A549 (cell line): ENCODE measurements around the gene GPD2. TPM values are rescaled to one million over a fixed set of nuclear protein-coding genes. Genes with fewer than 3 reads are reported as not detected.

Experiments
- ATAC-seq, 2 experiments: fragments of 200-7000 bp in 1 of 2; fragments of >200 bp in 1 of 2; cut with Nextera tagmentation in 1 of 2; cut with Tn5 transposase in 1 of 2; 3 replicates each; pipeline versions ENCODE4 v1.8.0 to v1.9.1; 2018 to 2020; ENCODE audit warnings: mild to moderate bottlenecking in 1 of 2, moderate library complexity in 1 of 2
- CTCF ChIA-PET: fragments of 300-600 bp; sonication (Branson Sonifier 250); formaldehyde crosslinking; extraction: SDS; loops from one replicate; lab custom pipeline; 2021; ENCODE audit warnings: antibody characterized with exemption, inconsistent platforms; lab: Yijun Ruan, JAX
- POLR2A ChIA-PET: fragments of 350-600 bp; formaldehyde crosslinking; extraction: SDS; loops from one replicate; lab custom pipeline; 2021; ENCODE audit warnings: antibody characterized with exemption, inconsistent platforms; lab: Yijun Ruan, JAX
- DNase-seq, 2 experiments: peaks; one replicate each; pipeline versions ENCODE4 v3.0.0 to v3.0.0-alpha.2; 2011 to 2016; ENCODE audit warnings: low read depth in 1 of 2, low spot score in 1 of 2
- FAIRE-seq: peaks from 2 replicates; lab custom pipeline; 2011; peaks lifted over from hg19 to GRCh38; lab: Jason Lieb, UNC
- H3K27ac ChIP-seq, 2 experiments: fragments of >200 bp; sonication (Bioruptor Twin); formaldehyde crosslinking; 3 replicates each; pipeline ENCODE4 v1.5.1; 2016 to 2017
- H3K4me1 ChIP-seq: fragments of >200 bp; sonication (Bioruptor Twin); formaldehyde crosslinking; 3 replicates; pipeline ENCODE4 v1.6.1; 2016
- H3K4me2 ChIP-seq: fragments of >200 bp; sonication (Bioruptor Twin); formaldehyde crosslinking; 3 replicates; pipeline ENCODE4 v1.6.1; 2016
- H3K4me3 ChIP-seq: fragments of >200 bp; sonication (Bioruptor Twin); formaldehyde crosslinking; 3 replicates; pipeline ENCODE4 v1.5.1; 2016
- H3K9me3 ChIP-seq: fragments of >200 bp; sonication (Bioruptor Twin); formaldehyde crosslinking; 3 replicates; pipeline ENCODE4 v1.6.1; 2016
- CBX8 ChIP-seq: fragments of 200-600 bp; sonication (generic); IDR thresholded peaks from 2 replicates; pipeline ENCODE4 v1.6.1; 2016
- CHD2 ChIP-seq: fragments of 150-350 bp; IDR thresholded peaks from 2 replicates; pipeline ENCODE4 v1.6.1; 2014; ENCODE audit warnings: low read length; ENCODE audit not compliant: partially characterized antibody
- CHD4 ChIP-seq: fragments of 200-600 bp; sonication (generic); IDR thresholded peaks from 2 replicates; pipeline ENCODE4 v1.6.1; 2016; ENCODE audit warnings: antibody characterized with exemption, mild to moderate bottlenecking, borderline replicate concordance
- FOSL2 ChIP-seq, 2 experiments: fragments of 450-650 bp in 1 of 2; fragments of >200 bp in 1 of 2; sonication (Bioruptor Twin) in 1 of 2; formaldehyde crosslinking; IDR thresholded peaks; 2 replicates each; pipeline versions ENCODE4 v1.5.0 to v1.6.1; 2016 to 2020; ENCODE audit warnings: mild to moderate bottlenecking in 1 of 2, moderate library complexity in 1 of 2
- FOXS1 ChIP-seq: fragments of 250-450 bp; sonication (Bioruptor Pico); IDR thresholded peaks from 2 replicates; pipeline ENCODE4 v1.5.0; 2020; ENCODE audit warnings: mild to moderate bottlenecking, moderate library complexity
- HDAC2 ChIP-seq: fragments of 200-600 bp; sonication (generic); IDR thresholded peaks from 2 replicates; pipeline ENCODE4 v1.6.1; 2016
- HOXB13 ChIP-seq: fragments of 250-450 bp; sonication (Bioruptor Pico); IDR thresholded peaks from 2 replicates; pipeline ENCODE4 v1.5.0; 2020; ENCODE audit warnings: low read depth, mild to moderate bottlenecking, moderate library complexity
- JUN ChIP-seq, 2 experiments: fragments of >200 bp; sonication (Bioruptor Twin); formaldehyde crosslinking; IDR thresholded peaks; 2 replicates in 1 of 2; 3 replicates in 1 of 2; pipeline ENCODE4 v1.6.1; 2016 to 2017
- KDM1A ChIP-seq: fragments of 200-600 bp; sonication (generic); IDR thresholded peaks from 2 replicates; pipeline ENCODE4 v1.6.1; 2016; ENCODE audit warnings: low read depth, mild to moderate bottlenecking
- KDM5A ChIP-seq: fragments of 200-600 bp; sonication (generic); IDR thresholded peaks from 2 replicates; pipeline ENCODE4 v1.6.1; 2016; ENCODE audit warnings: antibody characterized with exemption, mild to moderate bottlenecking
- MYC ChIP-seq: IDR thresholded peaks from 2 replicates; pipeline ENCODE4 v1.6.1; 2012; ENCODE audit warnings: mild to moderate bottlenecking, inconsistent platforms, low read length, improper control_type of control experiment, borderline replicate concordance
- NPAS2 ChIP-seq: fragments of 250-450 bp; sonication (Bioruptor Pico); IDR thresholded peaks from 2 replicates; pipeline ENCODE4 v1.8.0; 2022; ENCODE audit warnings: mild to moderate bottlenecking, moderate library complexity, borderline replicate concordance
- RCOR1 ChIP-seq: fragments of 150-350 bp; IDR thresholded peaks from 2 replicates; pipeline ENCODE4 v1.6.1; 2014; ENCODE audit warnings: antibody characterized with exemption, low read length, low read depth
- SMC3 ChIP-seq: fragments of >200 bp; sonication (Bioruptor Twin); formaldehyde crosslinking; IDR thresholded peaks from 3 replicates; pipeline ENCODE4 v1.6.1; 2018; ENCODE audit warnings: inconsistent platforms
- SREBF2 ChIP-seq: fragments of 450-650 bp; IDR thresholded peaks from 2 replicates; pipeline ENCODE4 v1.6.1; 2014; ENCODE audit warnings: mild to moderate bottlenecking, moderate library complexity
- ZSCAN20 ChIP-seq: fragments of 250-450 bp; sonication (Bioruptor Pico); IDR thresholded peaks from 2 replicates; pipeline ENCODE4 v1.8.0; 2022; ENCODE audit warnings: mild to moderate bottlenecking, moderate library complexity
- WGBS: methylation state at CpG from one replicate; pipeline ENCODE4 v1.1.6; 2017; ENCODE audit errors: missing lambda C conversion rate; 5-methylcytosine and 5-hydroxymethylcytosine counted together
- polyA plus RNA-seq, 4 experiments: library from polyadenylated mRNA; depleted of rRNA in 3 of 4; stranded (reverse); fragments of >200 nt; fragmentation: RNase III in 1 of 4; extraction: RNeasy Plus Mini Kit Qiagen cat#74134 plus additional on column Dnase treatment in 1 of 4; gene quantifications; 2 replicates in 3 of 4; 3 replicates in 1 of 4; pipeline ENCODE4 v1.2.3, GENCODE V29; 2011 to 2017
- TF ChIP-seq, protein P1 (sequence below): fragments of >200 bp; sonication (Bioruptor Twin); formaldehyde crosslinking; IDR thresholded peaks from 3 replicates; pipeline ENCODE4 v1.5.1; 2016
- TF ChIP-seq, protein P2 (sequence below): fragments of 200-600 bp; sonication (generic); IDR thresholded peaks from 2 replicates; pipeline ENCODE4 v1.6.1; 2016; ENCODE audit warnings: antibody characterized with exemption, mild to moderate bottlenecking, moderate library complexity
- TF ChIP-seq, protein P3 (sequence below): fragments of >200 bp; sonication (Bioruptor Twin); formaldehyde crosslinking; IDR thresholded peaks from 2 replicates; pipeline ENCODE4 v1.6.1; 2016

The GPD2 gene
- polyA plus RNA-seq, 2 of the 4 experiments (the other 2 are of a cell fraction), result 26.6 to 39.6 TPM

GRCh38 chr2:156592809-156593593, 156.8 kb downstream of the GPD2 start:
- FAIRE-seq (no peak), ATAC-seq (no peak), DNase-seq (no peak)
- Histone ChIP-seq H3K27ac (no peak overlapping the region), H3K9me3 (no peaks in the 10 kb centered on the region), H3K4me2 (no peak overlapping the region), H3K4me1 (no peaks in the 10 kb centered on the region), H3K4me3 (no peak overlapping the region)
- WGBS, result 82% methylated on average over 8 of the region's 8 CpGs
- ChIA-PET CTCF (interaction anchor here (0.9 kb wide), 1 partner anchor 260 kb away, joined by 3 read pairs; no protein-coding TSS in a partner anchor), POLR2A (no interaction called here)
- no peak for TF ChIP-seq JUN (IDR thresholded peaks at IDR 0.05)
- TF ChIP-seq, protein P1, sequence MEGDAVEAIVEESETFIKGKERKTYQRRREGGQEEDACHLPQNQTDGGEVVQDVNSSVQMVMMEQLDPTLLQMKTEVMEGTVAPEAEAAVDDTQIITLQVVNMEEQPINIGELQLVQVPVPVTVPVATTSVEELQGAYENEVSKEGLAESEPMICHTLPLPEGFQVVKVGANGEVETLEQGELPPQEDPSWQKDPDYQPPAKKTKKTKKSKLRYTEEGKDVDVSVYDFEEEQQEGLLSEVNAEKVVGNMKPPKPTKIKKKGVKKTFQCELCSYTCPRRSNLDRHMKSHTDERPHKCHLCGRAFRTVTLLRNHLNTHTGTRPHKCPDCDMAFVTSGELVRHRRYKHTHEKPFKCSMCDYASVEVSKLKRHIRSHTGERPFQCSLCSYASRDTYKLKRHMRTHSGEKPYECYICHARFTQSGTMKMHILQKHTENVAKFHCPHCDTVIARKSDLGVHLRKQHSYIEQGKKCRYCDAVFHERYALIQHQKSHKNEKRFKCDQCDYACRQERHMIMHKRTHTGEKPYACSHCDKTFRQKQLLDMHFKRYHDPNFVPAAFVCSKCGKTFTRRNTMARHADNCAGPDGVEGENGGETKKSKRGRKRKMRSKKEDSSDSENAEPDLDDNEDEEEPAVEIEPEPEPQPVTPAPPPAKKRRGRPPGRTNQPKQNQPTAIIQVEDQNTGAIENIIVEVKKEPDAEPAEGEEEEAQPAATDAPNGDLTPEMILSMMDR, result no peak
- no peak for TF ChIP-seq CBX8
- TF ChIP-seq KDM5A, result no peak
- TF ChIP-seq CHD4, result no peak
- TF ChIP-seq FOSL2 (IDR thresholded peaks at IDR 0.05), result no peak
- TF ChIP-seq FOSL2 (CRISPR knock-in tag; IDR thresholded peaks at IDR 0.05), result no peak

GRCh38 chr2:156593594-156593921, 157.4 kb downstream of the GPD2 start:
- no peaks in the 10 kb centered on the region for H3K9me3 ChIP-seq
- TF ChIP-seq KDM1A, result no peak
- no peak for TF ChIP-seq SREBF2
- TF ChIP-seq NPAS2 (CRISPR knock-in tag), result no peak
- TF ChIP-seq HDAC2, result no peak
- TF ChIP-seq ZSCAN20 (CRISPR knock-in tag), result no peak
- TF ChIP-seq RCOR1, result no peak
- TF ChIP-seq, protein P2, sequence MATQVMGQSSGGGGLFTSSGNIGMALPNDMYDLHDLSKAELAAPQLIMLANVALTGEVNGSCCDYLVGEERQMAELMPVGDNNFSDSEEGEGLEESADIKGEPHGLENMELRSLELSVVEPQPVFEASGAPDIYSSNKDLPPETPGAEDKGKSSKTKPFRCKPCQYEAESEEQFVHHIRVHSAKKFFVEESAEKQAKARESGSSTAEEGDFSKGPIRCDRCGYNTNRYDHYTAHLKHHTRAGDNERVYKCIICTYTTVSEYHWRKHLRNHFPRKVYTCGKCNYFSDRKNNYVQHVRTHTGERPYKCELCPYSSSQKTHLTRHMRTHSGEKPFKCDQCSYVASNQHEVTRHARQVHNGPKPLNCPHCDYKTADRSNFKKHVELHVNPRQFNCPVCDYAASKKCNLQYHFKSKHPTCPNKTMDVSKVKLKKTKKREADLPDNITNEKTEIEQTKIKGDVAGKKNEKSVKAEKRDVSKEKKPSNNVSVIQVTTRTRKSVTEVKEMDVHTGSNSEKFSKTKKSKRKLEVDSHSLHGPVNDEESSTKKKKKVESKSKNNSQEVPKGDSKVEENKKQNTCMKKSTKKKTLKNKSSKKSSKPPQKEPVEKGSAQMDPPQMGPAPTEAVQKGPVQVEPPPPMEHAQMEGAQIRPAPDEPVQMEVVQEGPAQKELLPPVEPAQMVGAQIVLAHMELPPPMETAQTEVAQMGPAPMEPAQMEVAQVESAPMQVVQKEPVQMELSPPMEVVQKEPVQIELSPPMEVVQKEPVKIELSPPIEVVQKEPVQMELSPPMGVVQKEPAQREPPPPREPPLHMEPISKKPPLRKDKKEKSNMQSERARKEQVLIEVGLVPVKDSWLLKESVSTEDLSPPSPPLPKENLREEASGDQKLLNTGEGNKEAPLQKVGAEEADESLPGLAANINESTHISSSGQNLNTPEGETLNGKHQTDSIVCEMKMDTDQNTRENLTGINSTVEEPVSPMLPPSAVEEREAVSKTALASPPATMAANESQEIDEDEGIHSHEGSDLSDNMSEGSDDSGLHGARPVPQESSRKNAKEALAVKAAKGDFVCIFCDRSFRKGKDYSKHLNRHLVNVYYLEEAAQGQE, result no peak
- TF ChIP-seq HOXB13, result no peak
- TF ChIP-seq FOXS1 (CRISPR knock-in tag), result no peak
- TF ChIP-seq CHD2, result no peak
- TF ChIP-seq, protein P3, sequence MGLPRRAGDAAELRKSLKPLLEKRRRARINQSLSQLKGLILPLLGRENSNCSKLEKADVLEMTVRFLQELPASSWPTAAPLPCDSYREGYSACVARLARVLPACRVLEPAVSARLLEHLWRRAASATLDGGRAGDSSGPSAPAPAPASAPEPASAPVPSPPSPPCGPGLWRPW, result no peak
- ChIA-PET CTCF (interaction anchor here (0.9 kb wide), 1 partner anchor 260 kb away, joined by 3 read pairs; no protein-coding TSS in a partner anchor), POLR2A (no interaction called here)
- H3K4me1 ChIP-seq, result no peaks in the 10 kb centered on the region
- WGBS, result 77% methylated on average over 2 of the region's 2 CpGs
- H3K4me3 ChIP-seq, result no peak overlapping the region
- DNase-seq, result no peak
- no peak for ATAC-seq
- no peak for FAIRE-seq
- H3K4me2 ChIP-seq, result no peak overlapping the region
- no peak overlapping the region for H3K27ac ChIP-seq

GRCh38 chr2:156598563-156598962, 162.4 kb downstream of the GPD2 start:
- Histone ChIP-seq H3K4me2 (no peak overlapping the region), H3K4me3 (no peak overlapping the region), H3K27ac (no peak overlapping the region), H3K4me1 (no peaks in the 10 kb centered on the region), H3K9me3 (no peaks in the 10 kb centered on the region)
- no peak for TF ChIP-seq SMC3
- no peak for TF ChIP-seq MYC
- ATAC-seq (no peak), DNase-seq (no peak), FAIRE-seq (no peak)
- WGBS, result 6% methylated on average over 1 of the region's 1 CpG
- ChIA-PET CTCF (interaction anchor here (0.6 to 1.4 kb wide), 3 partner anchors 9 to 259 kb away, joined by 3 to 4 read pairs (median 3); no protein-coding TSS in a partner anchor), POLR2A (no interaction called here)
